NCI-H510A (cell line): ENCODE measurements around the gene HSPA6.
"Not testable (repeated sequence)": the region's sequence is repeated elsewhere in the genome, so short reads cannot be mapped to it uniquely, and the experiment has no call there.

Experiments
- DNase-seq: peaks from one replicate; lab custom pipeline; 2025; lab: John Stamatoyannopoulos, UW

The HSPA6 gene

DNA sequence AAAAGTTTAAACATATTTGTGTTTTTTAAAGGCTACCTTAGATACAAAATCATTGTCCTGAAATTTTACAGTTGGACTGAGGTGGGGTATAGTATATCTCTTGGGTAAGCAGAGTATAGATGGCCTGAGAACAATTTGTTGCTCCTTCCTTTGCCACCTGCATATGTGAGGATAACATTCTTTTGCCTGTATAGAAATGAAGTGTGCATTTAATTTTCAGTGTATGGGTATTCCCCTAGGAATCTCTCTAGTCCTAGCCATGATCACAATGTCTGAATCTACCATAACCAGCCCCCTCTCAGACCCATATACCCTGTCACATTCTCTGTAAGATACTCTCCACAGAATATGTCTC lies 21.0 kb upstream of the HSPA6 start:
- no peak for DNase-seq

GRCh38 chr1:161505686-161506085 lies 18.7 kb upstream of the HSPA6 start:
- DNase-seq = no peak

- DNase-seq = no peak
These were observed 17.8 kb upstream of the HSPA6 start for GRCh38 chr1:161506336-161507223.

DNA sequence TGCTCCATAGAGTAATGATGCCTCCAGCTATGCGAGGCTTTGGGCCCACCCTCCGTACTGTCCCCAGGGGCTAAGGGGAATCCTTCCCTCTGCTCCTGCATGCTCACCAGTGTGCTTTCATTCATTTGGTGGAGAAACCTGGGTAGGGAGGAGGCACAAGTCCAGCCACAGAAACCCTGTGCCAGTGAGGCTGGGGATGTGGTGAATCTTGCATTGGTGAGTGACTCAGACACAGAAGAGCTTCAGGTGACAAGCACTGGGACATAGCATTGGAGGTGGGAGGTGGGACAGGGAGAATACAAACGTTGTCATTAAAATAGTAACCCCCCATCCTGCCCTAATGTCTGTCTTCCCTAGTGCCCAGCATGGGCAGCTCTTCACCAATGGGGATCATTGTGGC lies 13.9 kb upstream of the HSPA6 start:
- DNase-seq = no peak

GRCh38 chr1:161511018-161511755 lies 13.2 kb upstream of the HSPA6 start:
- no peak for DNase-seq

DNA sequence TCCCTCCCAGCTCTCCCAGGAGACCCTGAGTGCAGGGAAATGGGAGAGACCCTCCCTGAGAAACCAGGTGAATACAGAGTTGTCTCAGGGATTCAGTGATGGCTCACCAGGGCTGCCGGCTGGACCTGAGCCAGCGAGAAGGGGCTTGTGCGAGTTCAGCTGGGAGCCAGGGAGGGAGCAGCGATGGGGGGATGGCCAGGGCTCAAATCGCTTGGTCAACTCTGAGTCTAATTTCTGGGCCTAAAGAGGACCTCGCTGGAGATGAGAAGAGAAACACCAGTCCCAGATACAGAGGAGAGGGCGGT lies 12.6 kb upstream of the HSPA6 start:
- no peak for DNase-seq

DNA sequence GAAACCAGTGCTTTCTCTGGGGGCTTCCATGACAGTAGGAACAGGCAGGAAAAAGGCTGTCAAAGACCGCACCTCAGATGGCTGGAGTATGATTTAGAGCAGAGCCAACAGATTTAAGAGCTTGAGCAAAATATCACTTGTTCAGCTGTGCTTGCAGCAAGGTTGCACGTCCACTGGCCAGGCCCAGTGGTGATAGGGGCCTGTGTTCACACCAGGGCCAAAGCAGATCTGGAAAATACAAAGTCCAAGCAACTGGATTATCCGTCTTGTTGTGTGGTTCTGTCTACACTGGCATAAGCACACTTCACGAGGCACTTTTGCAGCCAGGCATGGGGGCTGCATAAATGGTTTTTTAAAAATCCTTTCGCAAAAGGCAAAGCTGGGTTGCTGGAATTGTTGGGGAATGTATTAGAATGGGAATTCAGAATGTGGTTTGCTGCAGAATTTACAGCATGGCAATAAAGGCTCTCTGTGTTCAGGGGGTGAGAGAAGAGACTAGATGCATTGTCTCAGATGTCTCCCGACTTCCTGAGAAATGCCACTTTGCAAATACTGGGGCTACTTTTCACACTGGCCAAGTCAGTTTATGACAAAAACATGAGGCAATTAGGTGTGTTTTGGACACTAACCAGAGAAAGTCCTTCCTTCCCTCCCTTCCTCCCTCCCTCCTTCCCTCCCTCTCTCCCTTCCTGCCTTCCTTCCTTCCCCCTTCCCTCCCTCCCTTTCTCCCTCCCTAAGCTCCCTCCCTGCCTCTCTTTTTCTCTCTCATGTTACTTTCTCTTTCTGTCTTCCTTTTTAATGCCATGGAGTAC lies 11.5 kb upstream of the HSPA6 start:
- not testable (repeated sequence) for DNase-seq

- DNase-seq = not testable (repeated sequence)
These were observed 10.9 kb upstream of the HSPA6 start for GRCh38 chr1:161513448-161513780.

DNA sequence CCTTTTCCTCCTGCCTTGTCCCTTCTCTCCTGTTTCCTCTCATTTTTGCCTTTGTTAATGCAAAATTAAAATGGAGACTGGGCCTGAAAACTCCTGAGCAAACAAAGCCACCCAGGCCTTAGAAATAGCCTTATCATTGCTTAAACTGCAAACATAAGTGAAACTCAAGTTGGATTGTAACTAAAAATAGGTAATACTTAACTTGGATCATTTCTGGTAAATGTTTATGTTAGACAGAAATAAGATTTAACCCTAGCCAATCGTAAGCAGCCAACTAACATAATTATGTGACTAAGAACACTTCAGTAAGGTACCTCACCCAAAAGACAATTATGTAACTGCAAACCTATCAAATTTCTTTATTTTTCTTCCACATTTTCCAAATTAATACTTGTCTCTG lies 10.4 kb upstream of the HSPA6 start:
- DNase-seq = not testable (repeated sequence)

DNA sequence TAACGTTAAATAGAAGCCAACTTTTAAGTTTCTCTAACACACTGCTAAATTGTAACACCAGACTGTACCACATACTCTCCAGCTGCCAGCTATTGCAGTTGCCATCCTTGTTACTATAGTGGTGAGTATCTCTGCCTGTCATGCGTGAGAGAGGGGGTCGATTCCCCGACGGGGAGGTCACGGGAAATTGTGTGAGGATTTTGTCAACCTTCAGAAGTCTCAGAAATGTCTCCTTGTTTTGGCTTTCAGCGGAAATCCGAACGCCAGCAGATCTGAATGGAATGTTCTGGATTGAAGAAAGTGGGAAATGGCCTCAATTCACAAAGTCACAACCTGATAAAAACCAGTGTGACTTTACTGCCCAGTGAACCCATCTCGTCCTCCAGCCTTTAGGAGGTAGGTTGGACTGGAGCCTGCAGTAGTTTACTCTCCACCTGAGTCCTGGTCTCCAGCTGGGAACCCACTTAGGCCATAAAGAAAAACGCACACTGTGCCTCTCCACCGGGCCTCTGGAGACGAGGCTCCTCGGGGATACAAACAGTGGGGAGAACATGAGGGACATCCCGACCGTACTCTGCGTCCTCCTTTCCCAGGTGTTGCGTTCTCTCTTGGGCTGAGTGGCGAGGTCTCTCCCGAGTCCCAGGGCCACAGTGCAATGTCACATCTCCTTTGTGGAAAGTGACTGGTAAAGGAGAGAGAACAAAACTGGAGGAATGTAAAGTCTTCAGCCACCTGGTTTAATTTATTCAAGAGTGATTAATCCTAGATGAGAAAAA lies 1.1 kb upstream of the HSPA6 start:
- DNase-seq = not testable (repeated sequence)

- DNase-seq = not testable (repeated sequence)
These were observed 477 bp downstream of the HSPA6 start for GRCh38 chr1:161524742-161525291.

DNA sequence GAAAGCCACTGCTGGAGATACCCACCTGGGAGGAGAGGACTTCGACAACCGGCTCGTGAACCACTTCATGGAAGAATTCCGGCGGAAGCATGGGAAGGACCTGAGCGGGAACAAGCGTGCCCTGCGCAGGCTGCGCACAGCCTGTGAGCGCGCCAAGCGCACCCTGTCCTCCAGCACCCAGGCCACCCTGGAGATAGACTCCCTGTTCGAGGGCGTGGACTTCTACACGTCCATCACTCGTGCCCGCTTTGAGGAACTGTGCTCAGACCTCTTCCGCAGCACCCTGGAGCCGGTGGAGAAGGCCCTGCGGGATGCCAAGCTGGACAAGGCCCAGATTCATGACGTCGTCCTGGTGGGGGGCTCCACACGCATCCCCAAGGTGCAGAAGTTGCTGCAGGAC lies 981 bp downstream of the HSPA6 start:
- DNase-seq = not testable (repeated sequence)

DNA sequence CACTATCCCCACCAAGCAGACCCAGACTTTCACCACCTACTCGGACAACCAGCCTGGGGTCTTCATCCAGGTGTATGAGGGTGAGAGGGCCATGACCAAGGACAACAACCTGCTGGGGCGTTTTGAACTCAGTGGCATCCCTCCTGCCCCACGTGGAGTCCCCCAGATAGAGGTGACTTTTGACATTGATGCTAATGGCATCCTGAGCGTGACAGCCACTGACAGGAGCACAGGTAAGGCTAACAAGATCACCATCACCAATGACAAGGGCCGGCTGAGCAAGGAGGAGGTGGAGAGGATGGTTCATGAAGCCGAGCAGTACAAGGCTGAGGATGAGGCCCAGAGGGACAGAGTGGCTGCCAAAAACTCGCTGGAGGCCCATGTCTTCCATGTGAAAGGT lies 1.6 kb downstream of the HSPA6 start:
- DNase-seq = not testable (repeated sequence)

DNA sequence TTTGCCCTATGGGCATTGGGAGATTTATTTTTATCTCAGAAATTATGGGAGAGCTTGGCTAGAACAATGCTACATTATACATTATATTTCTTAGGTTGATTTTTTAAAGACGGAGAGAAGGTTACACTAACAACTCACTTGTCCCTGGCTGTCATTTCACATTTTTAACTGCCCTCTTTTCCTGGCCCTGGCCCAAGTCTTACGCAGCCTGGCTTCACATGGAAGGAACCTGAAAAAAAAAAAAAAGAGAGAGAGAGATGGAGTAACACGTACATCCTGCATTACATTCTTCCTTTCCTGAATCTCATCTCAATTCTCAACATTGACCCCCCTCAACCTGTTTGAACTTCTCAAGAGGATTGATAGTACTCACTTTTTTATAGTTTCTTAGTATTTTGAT lies 4.2 kb downstream of the HSPA6 start:
- DNase-seq = not testable (repeated sequence)

DNA sequence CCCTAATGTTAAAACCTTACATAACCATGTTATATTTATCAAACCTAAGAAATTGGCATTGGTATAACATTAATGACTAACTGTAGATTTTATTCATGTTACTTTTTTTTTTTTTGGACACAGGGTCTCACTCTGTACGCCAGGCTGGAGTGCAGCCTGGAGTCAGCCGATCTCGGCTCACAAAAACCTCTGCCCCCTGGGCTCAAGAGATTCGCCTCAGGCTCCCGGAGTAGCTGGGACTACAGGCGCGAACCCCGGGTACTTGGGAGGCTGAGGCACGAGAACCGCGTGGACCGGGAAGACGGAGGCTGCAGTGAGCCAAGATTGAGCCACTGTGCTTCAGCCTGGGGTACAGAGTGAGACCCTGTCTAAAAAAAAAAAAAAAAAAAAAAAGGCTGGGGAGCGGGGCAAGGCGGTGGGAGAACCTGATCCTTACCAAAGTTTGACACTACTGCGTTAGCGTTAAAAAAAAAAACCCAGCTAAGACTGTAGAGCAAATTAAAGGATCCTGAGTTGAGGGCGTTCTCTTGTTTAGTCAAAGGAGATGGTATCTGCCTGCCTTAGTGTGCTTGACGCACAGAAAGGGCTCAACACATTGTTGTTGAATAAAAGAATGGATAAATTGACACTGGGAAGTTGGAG lies 5.2 kb downstream of the HSPA6 start:
- not testable (repeated sequence) for DNase-seq

GRCh38 chr1:161530158-161530557 lies 5.8 kb downstream of the HSPA6 start:
- not testable (repeated sequence) for DNase-seq

- DNase-seq = peak; percentile 62
These were observed 6.6 kb downstream of the HSPA6 start for GRCh38 chr1:161530671-161531641.

- no peak for DNase-seq
These were observed 7.8 kb downstream of the HSPA6 start for GRCh38 chr1:161531986-161532643.
